Measurements from ENCODE around the gene CNPY1.

CNPY1 gene

DNA sequence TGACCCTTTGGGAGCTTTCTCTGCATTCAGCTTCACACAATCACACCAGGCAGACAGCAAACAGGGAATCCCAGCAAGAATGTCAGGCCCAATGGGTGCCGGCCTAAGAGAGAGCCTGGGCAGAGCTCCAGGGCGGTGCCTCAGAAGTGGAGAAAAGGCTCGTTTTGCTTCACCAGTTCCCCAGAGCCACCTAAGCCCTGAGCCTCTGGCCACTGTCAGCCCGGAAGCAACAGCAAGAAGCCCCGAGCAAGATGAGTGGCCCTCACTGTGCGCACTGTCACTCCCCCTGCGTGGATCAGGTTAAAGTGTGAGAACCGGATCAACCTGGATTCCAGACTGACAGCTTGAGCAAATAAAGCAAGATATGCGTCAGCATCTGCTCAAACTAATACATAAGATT is 14.7 kb downstream of the CNPY1 start:
- DNase-seq (ENCODE audit: extremely low read depth, low read depth): no peak

DNA sequence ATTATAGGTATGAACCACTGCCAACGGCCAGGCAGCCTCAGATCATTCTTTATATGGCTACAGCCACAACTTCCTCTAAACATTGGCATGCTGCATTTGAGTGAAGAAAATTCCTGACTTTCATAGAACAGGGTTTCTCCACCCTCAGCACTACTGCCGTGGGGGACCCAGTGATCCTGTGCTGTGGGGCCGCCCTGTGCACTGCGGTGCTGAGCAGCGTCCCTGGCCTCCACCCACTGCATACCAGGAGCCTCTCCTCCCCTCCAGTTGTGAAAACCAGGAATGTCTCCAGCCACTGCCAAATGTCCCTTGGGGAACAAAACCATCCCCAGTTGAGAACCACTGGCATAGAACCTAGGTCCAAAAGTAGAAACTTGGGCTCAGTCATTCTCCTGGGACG is 15.8 kb downstream of the CNPY1 start:
- no peak for DNase-seq (ENCODE audit: extremely low read depth, low read depth)
- TF ChIP-seq, protein P1, sequence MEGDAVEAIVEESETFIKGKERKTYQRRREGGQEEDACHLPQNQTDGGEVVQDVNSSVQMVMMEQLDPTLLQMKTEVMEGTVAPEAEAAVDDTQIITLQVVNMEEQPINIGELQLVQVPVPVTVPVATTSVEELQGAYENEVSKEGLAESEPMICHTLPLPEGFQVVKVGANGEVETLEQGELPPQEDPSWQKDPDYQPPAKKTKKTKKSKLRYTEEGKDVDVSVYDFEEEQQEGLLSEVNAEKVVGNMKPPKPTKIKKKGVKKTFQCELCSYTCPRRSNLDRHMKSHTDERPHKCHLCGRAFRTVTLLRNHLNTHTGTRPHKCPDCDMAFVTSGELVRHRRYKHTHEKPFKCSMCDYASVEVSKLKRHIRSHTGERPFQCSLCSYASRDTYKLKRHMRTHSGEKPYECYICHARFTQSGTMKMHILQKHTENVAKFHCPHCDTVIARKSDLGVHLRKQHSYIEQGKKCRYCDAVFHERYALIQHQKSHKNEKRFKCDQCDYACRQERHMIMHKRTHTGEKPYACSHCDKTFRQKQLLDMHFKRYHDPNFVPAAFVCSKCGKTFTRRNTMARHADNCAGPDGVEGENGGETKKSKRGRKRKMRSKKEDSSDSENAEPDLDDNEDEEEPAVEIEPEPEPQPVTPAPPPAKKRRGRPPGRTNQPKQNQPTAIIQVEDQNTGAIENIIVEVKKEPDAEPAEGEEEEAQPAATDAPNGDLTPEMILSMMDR (IDR thresholded peaks at IDR 0.05; ENCODE audit: low read depth, low read length): no peak

More for the DNA sequence above, 14.7 kb downstream of the CNPY1 start:
- TF ChIP-seq, protein P1 (IDR thresholded peaks at IDR 0.05; ENCODE audit: low read depth, low read length): no peak

DNA sequence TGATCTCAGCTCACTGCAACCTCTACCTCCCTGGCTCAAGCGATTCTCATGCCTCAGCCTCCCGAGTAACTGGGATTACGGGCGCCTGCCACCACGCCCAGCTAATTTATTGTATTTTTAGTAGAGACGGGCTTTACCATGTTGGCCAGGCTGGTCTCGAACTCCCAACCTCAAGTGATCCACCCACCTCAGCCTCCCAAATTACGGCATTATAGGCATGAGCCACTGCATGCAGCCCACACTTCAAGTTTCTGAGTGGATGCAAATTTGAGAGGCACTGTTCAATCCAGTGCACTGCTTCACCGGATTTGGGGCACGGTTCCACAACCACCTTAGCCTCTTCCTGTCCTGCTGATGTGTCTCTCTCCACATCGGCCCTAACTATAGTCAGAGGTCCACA is 16.5 kb downstream of the CNPY1 start:
- no peak for DNase-seq (ENCODE audit: extremely low read depth, low read depth)
- TF ChIP-seq, protein P1 (IDR thresholded peaks at IDR 0.05; ENCODE audit: low read depth, low read length): no peak

DNA sequence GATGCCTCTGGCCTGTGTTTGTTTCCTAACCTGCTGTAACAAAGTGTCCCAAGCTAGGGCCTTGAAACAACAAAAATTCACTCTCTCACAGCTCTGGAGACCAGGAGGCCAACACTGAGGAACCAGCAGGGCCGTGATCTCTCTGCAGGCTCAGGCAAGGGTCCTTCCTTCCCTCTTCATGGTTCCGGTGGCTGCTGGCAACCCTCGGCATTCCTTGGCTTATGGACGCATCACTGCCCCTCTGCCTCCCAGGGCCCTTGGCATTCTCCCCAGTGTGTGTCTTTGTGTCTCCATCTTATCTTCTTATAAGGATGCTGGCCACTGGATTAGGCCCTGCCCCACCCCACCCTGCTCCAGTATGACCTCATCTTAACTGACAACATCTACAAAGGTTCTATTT is 17.0 kb downstream of the CNPY1 start:
- DNase-seq (ENCODE audit: extremely low read depth, low read depth): no peak
- TF ChIP-seq, protein P1 (IDR thresholded peaks at IDR 0.05; ENCODE audit: low read depth, low read length): no peak

DNA sequence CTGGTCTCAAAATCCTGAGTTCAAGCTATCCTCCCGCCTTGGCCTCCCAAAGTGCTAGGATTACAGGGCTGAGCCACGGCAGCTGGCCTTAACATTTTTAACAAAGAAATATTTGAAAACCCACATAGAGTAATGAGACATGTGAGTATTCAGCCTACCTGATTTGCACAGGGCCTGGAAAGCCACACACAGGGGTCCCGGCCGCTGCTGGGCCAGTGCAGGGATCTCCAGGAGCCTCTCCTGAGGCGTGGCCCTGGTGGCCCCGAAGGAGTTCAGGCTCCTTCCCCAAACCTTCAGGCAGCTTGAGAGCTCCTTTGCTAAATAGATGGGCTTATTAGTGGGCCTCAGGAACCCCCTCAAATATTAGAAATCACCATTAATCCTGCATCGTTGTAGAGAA is 18.7 kb downstream of the CNPY1 start:
- no peak for DNase-seq (ENCODE audit: extremely low read depth, low read depth)
- TF ChIP-seq, protein P1 (IDR thresholded peaks at IDR 0.05; ENCODE audit: low read depth, low read length): no peak

DNA sequence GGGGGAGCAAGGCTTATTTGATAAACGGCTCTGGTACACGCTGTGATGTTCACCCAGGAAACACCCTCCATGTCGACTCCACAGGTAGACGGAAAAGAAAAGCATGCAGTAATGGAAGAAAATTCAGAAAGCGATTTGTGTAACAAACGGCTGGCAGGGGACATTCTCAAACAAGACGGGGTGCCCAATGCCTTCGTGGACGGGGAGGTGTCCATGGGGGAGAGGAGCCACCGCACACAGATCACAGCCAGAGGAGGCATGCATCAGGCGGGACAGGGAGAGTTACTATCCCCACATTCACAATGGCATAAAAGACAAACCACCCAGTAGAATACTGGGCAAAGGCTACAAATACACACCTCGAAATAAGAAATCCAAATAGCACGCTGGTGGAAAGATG is 20.1 kb downstream of the CNPY1 start:
- TF ChIP-seq, protein P1 (IDR thresholded peaks at IDR 0.05; ENCODE audit: low read depth, low read length): no peak
- no peak for DNase-seq (ENCODE audit: extremely low read depth, low read depth)

DNA sequence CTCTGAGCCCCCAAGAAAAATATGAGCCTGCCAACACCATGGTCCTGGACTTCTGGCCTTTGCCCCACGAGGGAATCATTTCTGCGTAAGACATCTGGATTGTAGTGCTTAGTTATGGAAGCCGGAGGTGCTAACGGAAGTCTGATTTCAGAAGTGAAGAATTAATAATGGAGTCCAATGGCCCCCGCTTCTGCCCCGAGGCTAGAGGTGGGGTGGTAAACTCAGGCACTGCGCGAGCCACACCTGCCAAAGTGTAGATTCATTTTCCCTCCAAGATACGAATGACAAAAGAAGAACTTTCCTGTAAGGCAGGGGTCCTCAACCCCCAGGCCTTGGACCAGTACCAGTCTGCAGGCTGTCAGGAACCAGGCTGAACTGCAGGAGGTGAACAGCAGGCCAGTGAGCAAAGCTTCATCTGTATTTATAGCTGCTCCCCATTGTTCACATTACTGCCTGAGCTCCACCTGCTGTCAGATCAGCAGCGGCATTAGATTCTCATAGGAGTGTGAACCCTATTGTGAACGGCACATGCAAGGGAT is 22.3 kb downstream of the CNPY1 start:
- TF ChIP-seq, protein P1 (IDR thresholded peaks at IDR 0.05; ENCODE audit: low read depth, low read length): no peak
- DNase-seq (ENCODE audit: extremely low read depth, low read depth): no peak

Measured in AG09319 (cell line).